Amygdala (tissue), 56 donors: Measurements from ENCODE around the gene MCEMP1.
A peak's percentile ranks its signal among the peaks of the same experiment; 100 is the strongest.

Experiments
- DNase-seq, 56 donors: peaks; one replicate each; lab custom pipeline; 2025; lab: John Stamatoyannopoulos, UW

MCEMP1 gene, protein sequence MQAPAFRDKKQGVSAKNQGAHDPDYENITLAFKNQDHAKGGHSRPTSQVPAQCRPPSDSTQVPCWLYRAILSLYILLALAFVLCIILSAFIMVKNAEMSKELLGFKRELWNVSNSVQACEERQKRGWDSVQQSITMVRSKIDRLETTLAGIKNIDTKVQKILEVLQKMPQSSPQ

DNA sequence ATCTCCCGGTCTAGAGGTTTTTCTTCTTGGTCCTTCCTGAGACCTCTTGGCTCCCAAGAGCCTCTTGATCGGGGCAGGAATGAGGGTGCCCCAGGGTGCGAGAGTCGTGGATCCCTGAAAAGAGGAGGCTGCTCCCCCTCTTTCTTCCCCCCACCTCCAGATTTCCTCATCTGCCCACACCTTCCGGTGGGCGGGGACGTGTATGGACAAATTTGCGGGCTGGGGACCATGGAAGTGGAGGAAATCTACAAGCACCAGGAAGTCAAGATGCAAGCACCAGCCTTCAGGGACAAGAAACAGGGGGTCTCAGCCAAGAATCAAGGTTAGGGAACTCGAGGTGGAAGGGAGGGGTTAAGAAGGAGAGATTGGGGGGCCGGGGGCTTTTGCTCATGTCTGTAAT is at the start of gene MCEMP1:
TSS of gene MCEMP1 (plus strand) at position 237 of the 400 bp plus-strand sequence. CDS start at position 268, 31 bp downstream.
- DNase-seq, result no peak

DNA sequence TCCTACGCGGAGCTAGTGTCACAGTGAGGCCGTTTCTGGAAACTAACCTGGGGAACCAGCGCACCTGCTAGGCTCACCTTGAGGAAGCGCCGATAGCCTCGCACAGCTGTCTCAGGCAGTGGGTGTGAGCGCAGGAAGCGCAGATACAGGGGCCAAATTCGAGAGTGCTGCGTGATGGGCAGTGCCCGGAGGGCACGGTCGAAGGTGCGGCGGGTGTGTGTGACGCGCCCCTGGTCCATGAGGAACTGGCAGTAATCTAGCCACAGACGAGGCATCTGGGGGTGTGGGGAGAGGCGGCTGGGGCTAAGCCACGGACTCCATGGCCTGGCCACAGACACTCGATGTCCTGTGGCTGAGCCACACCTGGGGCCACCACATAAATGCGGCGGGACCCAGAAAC is 49.7 kb upstream of the MCEMP1 start:
- DNase-seq, result no peak

DNA sequence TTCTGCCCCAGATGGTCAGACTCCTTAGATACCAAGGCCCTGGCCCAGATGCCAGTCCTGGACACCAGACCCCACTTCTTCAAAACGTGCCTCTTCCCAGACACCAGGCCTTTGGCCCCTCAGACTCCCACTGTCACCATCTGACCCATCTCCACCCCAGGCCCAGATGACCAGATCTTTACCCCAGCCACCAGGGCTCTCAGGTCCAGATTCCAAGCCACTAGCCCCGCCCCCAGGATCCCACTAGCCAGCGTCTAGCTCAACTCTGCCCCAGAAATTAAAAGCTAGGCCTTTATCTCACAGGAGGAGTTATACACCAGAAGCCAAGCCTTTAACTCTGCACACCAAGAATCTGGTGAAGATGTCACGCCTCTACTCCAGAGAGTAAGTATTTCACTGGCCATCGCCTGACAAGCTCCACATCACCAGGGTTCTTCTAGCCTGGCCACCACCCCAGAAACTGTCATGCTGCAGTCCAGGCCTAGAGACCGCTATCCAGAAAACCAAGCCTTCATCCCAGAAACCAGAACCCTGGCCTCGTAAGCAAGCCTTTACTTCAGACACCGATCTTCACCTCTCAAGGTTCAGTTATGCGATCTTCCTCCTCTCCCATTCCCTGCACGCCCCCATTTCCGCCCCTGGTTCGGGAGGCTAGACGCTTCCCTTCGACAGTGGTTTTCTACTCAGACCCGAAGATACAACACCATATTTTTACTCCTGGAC is 48.1 kb upstream of the MCEMP1 start:
- no peak for DNase-seq

DNA sequence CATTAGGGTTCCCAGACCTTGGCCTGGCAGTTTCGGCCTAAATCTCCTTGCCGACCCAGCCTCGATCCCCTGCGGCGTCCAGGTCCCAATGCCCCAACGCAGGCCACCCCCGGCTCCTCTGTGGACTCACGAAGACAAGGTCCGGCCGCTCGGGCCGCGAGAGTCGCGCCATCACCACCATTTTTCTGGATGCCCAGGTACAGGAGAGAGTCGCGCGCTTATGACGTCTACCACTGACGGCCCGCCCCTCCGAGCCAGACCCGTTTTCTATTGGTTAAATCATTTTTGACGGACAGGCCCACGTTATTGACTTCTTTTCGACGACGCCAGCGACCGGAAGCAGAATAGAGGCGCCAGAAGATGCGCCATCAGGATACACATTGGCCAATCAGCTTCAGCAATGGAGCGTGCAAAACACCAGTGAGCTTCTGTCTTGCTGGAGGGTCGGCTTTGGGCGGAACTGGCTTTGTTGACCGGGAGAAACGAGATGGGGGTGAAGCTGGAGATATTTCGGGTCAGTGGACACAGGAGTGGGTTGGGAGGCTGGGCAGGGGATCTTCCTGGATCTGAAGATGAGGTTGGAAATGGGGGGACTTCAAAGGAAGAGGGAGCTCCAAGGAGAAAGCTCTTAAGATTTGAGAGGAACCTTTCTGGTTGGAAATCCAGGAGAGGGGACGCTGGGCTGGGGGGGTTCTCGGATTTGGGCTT is 47.4 kb upstream of the MCEMP1 start, which contains the start of the genes PET100 and XAB2:
TSS of gene PET100 (plus strand) at position 447 of the 708 bp plus-strand sequence. CDS start at position 488, 41 bp downstream.
TSS of gene XAB2 (minus strand) at position 199 of the 708 bp plus-strand sequence. CDS start at position 181, 18 bp downstream.
- DNase-seq, result peak; percentile 81 to 99 (median 96)

DNA sequence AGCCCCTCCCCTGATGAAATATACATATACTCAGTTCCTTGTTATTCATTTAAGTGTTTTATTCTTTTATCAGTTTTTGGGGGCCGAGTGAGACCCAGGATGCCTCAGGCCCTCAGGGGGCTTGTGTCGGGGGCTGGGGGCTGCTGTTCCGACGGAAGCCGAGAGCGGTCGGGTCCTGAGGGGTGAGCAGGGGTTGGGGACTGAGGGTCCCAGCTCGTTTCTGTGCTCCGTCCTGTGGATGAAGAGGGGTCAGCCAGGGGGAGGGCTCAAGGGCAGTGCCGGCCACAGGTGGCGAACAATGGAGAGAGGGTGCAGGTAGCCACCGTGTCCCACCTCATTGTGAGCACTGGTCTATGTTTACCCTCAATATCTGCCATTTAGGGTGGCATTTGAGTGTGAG is 45.3 kb upstream of the MCEMP1 start:
- DNase-seq, result no peak

DNA sequence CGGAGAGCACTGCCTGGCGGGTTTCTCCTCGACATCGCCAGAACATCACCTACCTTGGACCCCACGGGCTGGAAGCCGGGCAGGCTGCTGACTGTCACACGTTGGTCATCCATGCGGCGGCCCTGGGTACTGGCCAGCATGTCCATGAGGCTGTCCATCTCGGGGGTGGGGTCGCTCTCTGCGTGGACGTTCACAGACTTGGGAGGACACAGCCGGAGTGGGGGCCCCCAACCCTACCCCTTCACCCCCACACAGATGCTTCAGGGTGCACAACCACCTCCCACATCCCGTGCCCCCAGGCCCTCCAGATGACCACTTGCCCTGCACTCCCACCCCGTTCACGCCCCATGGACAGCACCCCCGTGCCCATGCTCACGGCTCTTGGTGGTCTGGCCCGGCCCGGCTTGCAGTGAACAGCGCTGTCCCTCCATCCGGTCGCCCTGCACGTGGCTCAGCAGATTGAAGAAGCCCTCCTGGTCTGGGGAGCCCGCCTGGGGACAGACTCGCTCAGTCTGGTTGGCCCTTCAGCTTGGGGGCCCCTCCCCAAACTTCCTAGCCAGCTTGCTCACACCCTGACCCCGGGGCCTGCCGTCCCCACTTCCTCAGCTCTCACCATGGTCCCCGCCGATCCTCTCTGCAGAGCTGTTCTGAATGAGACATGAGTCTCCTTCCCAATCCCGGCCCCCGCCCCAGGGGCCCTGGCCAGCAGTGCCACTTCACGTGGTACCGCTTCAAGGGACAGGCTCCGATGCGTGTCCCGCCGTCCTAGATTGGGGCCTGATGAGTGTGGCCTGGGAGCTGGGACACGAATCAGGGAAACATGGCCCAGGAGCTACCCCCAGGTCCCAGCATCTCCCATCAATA is 44.3 kb upstream of the MCEMP1 start:
- DNase-seq, result no peak

DNA sequence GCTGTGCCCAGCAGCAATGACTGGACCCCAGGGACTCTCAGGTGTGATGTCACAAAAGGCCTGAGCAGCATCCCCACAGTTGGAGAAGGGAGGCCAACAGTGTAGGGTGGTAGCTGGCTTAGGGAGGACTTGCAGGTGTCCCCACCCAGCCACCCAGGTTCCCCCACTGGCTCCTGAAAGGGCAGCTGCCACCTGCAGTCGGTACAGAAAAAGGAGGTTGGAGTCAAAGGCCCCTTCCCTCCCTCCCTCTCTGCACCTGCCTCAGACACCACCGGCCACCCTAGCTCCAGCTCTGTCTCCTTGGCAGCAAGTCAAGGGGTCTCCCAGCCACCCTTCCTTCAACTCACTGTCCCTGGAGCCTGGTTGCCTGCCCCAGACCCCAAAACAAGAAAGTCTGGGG is 43.2 kb upstream of the MCEMP1 start, which contains the start of gene PCP2:
TSS of gene PCP2 (minus strand) at position 22 of the 400 bp plus-strand sequence. CDS start 262 bp downstream, outside the sequence.
- no peak for DNase-seq

DNA sequence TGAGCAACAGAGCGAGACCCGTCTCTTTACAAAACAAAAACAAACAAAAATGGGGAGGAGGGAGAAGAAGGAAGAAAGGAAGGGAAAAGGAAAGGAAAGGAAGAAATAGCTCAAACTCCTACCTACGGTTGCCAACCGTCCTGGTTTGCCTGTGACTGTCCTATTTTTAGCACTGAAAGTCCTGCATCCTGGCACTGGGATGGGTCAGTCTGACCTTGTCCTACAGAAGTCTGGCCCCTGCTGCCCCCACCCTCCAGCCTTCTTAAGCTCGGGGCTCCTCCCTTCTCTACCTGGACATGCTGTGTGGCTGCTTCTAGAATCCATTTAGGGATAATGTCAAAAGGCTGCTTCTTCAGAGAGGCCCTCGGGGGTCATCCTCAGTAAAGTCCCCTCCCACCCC is 41.2 kb upstream of the MCEMP1 start:
- DNase-seq, result no peak

DNA sequence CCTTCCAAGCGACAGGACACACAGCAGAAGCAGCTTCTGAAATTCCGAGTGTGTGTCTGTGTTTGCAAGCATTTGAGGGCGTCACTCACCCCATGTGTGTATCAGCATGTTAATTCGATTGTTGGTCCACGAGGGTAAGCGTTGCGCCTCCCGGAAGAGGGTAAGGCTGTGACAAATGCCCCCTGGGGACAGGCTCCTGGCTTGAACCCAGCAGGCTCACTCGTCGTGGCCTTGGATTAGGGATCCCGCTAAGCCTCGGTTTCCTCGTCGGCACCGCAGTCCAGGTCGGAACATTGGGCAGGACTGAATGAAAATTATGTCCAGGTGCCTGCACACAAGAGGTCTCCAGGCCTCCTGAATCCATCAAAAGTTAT is 40.6 kb upstream of the MCEMP1 start:
- no peak for DNase-seq

DNA sequence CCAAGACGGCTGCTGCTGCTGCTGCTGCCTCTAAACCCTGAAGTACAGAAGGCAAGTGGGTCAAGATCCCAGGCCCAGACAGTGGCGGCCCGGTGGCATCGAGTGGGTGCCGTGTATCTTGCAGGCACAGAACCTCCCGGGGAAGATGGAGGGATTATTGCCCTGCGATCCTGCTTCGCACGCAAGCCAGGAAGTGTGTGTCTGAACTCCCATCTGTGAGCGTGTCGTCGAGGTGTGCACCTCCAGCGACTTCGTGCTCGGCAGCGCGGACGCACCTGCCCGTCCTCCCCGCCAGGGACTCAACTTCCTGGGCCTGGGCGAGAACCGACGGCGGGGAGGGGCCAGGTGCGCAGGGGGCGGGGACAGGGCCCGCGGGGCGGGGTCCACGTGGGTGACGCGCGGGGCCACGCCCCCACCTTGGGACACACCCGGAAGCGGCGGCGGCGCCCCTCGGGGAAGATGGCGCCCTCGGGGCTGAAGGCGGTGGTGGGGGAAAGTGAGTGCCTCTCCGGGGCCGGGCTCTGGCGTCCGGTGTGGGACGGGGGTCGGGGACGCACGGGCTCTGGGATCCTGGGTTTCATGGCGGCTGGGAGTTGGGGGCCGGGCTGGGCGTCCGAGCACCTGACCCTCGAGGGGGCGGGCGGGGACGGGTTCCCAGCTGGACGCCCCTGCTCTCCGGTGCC is 40.1 kb upstream of the MCEMP1 start, which contains the start of gene STXBP2:
TSS of gene STXBP2 (plus strand) at position 420 of the 683 bp plus-strand sequence. CDS start at position 460, 40 bp downstream.
- peak in 5 of 56 donors; percentile 10 to 44 (median 28) for DNase-seq

DNA sequence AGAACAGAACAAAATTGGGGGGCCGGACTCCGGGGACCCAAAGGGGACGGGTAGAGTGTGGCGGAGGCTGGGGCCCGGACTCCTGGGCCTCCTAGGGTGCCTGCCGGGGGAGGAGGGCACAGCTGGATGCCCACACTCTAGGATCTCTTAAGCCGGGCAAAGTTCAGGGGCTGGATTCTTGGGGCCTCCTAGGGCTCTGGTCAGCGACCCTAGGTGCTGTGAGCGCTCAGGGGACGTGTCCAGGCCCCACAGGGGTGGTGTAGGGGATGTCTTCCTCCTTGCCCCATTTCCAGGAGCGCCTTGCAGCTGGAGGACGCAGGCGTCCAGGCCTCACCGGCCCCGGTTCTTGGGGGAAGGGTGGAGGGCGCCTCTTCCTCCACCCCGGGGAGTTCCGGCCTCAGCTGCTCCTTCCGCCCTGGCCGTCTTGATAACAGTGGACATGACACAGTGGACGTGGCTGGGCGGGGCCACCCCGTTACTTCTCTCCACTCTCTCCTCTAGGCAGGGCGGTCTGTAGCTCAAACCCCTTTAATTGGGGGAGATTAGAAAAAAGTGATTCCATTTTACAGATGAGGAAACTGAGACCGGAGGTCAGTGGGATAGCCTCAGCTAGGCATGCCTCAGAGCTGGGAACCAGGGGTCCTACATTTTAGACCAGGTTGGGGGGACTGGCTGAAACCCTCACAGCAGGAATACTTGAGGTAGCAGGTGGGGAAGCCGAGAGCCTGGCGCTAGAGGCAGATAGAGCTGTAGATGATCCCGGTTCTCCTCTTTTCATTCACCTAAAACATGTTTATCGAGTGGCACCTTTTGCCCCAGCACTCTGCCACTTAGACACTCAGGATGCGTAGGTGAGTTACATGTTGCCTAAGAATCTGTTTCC is 39.3 kb upstream of the MCEMP1 start:
- peak in 2 of 56 donors; percentile 6 to 20 for DNase-seq

DNA sequence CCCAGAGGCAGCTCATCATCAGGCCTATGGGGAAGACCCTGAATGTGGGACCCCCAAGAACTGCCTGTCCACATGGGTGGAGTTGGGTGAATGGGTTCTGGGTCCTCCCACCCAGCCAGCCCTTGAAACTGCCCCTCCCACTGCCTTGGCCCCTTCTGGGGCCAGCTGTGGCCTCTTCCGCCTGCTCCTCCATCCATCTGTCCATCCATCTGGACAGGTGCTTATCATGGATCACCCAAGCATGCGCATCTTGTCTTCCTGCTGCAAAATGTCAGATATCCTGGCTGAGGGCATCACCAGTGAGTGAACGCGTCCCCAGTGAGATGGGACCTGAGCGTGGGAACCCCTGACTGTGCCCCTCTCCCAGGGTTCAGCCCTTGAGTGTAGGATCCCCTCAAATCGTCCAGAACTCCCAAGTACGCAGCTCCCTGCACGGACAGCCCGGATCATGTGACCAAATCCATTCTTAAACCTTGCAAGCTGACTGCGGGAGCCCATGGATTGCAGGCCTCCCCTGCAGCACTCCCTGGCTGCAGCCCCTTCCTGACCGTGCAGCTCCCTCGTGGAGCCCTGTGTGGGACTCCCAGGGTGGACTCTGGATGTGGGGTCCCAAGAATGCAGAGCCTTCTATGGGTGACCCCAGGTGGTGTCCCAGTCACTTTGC is 38.0 kb upstream of the MCEMP1 start:
- no peak for DNase-seq

DNA sequence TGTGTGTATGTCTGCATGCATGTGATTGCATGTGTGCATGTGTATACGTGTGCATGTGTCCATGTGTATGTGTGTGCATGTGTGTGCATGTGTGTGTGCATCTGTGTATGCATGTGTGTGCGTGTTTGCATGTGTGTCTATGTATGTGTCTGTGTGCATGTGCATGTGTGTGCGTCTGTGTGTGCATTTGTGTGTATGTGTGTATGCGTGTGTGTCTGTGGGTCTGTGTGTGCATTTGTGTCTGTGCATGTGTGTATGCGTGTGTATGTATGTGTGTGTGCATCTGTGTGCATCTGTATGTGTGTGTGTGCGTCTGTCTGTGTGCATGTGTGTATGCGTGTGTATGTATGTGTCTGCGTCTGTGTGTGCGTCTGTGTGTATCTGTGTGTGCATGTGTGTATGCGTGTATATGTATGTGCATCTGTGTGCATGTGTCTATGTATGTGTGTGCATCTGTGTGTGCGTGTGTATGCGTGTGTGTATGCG is 37.0 kb upstream of the MCEMP1 start:
- no peak for DNase-seq

DNA sequence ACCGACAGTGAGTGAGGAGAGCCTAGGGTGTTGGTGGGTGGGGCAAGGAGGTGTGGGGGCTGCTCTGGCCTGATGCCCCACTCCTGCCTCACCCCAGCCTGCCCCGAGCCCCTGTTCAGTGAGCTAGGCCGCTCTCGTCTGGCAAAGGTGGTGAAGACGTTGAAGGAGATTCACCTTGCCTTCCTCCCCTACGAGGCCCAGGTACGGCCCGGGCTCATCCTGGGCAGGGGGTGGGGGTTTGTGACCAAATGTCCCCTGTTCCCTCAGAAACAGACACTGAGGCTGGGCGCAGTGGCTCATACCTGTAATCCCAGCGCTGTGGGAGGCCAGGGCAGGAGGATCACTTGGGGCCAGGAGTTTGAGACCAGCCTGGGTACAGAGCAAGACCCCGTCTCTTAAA is 36.1 kb upstream of the MCEMP1 start:
- DNase-seq, result no peak

DNA sequence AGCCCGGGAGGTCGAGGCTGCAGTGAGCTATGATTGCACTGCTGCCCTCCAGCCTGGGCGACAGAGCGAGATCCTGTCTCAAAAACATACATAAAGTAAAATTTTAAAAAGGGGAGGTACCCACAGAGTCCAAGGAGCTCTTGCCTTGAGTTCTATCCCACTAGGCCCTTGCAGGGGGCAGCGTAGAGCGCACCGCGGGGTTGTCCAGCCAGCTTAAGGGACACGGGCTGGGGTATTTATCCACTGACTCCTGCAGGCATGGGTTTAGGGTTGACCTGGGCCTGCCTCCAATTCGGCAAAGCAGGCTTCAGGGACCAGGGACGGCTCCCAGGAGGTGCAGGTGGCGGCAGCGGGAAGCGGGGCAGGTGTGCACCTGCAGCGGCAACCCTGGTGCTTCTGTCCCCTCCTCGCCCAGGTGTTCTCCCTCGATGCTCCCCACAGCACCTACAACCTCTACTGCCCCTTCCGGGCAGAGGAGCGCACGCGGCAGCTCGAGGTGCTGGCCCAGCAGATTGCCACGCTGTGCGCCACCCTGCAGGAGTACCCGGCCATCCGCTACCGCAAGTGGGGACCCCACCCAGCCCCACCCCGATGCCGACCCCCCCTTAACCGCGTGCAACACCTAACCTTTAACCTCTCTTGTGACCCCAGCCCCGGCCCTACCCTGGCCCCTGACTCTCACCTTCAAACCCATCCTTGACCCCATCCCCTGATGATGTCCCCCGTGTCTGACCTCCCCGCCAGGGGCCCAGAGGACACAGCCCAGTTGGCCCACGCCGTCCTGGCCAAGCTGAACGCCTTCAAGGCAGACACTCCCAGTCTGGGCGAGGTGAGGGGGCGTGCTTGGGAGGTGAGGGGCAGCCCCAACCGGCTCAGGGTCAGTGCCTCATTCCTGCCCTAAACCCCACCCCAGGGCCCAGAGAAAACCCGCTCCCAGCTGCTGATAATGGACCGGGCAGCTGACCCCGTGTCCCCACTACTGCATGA is 35.3 kb upstream of the MCEMP1 start:
- no peak for DNase-seq

DNA sequence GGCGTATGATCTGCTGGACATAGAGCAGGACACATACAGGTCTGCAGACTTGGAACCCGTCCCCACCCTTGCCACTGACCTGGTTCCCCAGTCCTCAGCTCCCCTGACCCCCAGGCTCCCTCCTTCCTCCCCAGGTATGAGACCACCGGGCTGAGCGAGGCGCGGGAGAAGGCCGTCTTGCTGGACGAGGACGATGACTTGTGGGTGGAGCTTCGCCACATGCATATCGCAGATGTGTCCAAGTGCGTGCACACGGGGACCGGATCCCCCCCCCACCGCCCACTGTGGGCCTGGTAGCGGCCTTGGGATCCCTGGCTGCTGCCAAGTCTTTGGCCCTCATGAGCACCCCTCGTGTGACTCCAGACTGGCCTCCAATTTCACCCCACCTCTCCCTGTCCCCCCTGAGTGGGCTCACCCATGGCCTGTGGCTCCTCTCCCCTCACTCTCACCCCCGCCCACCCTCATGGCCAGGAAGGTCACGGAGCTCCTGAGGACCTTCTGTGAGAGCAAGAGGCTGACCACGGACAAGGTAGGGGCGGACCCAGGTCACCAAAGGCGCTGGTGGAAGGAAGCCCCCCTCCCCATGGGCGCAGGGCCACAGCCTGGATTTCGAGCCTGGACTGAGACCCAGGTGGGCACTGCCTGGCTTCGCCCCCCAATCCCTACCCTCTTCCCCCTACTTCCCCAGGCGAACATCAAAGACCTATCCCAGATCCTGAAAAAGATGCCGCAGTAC is 34.4 kb upstream of the MCEMP1 start:
- DNase-seq, result no peak
